Adrenal gland (tissue), 5 donors: ENCODE results near the gene AP2M1.

Experiments
- POLR2A ChIP-seq, 2 donors: fragments of 450-650 bp; IDR thresholded peaks; one replicate each; pipeline ENCODE4 v1.6.1; 2017; ENCODE audit warnings: antibody characterized with exemption in 2 of 2, mild to moderate bottlenecking in 2 of 2, moderate library complexity in 1 of 2
- TF ChIP-seq, protein P1 (sequence below), 6 experiments: fragments of 450-650 bp in 4 of 6; fragments of 200-600 bp in 2 of 6; sonication (generic) in 1 of 6; IDR thresholded peaks; 1 replicate in 5 of 6; 2 replicates in 1 of 6; pipeline versions ENCODE4 v1.5.1 to v1.8.0; 2016 to 2021; ENCODE audit warnings: antibody characterized with exemption in 6 of 6, mild to moderate bottlenecking in 2 of 6, moderate library complexity in 1 of 6
- donor health status: DM: no; HTN: no; CAD: no.

DNA sequence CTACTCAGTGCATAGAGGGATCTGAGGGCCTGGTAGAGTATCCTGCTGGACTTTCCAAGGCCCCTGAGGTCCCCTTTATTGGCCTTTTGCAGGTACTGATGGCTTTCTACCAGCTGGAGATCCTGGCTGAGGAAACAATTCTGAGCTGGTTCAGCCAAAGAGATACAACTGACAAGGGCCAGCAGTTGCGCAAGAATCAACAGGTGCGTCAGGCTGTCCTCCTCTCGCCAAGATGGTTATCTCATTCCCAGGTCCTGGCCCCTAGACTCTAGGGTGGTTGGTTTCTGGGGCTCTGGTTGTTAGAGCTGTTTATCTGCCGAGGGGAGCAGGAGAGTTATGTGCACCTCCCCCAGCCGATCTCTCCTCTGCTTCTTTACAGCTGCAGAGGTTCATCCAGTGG, 30.1 kb upstream of the AP2M1 start:
- TF ChIP-seq, protein P1, sequence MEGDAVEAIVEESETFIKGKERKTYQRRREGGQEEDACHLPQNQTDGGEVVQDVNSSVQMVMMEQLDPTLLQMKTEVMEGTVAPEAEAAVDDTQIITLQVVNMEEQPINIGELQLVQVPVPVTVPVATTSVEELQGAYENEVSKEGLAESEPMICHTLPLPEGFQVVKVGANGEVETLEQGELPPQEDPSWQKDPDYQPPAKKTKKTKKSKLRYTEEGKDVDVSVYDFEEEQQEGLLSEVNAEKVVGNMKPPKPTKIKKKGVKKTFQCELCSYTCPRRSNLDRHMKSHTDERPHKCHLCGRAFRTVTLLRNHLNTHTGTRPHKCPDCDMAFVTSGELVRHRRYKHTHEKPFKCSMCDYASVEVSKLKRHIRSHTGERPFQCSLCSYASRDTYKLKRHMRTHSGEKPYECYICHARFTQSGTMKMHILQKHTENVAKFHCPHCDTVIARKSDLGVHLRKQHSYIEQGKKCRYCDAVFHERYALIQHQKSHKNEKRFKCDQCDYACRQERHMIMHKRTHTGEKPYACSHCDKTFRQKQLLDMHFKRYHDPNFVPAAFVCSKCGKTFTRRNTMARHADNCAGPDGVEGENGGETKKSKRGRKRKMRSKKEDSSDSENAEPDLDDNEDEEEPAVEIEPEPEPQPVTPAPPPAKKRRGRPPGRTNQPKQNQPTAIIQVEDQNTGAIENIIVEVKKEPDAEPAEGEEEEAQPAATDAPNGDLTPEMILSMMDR (IDR thresholded peaks at IDR 0.05): no peak
- TF ChIP-seq POLR2A (IDR thresholded peaks at IDR 0.05): no peak
